Neural cell (in vitro differentiated cells): ENCODE results near the gene HSD17B13. TPM values are rescaled to one million over a fixed set of nuclear protein-coding genes. Genes with fewer than 3 reads are reported as not detected.

Experiments used
- H2AFZ ChIP-seq: fragments of 200-600, 300-800 bp; sonication (generic), shearing (Covaris generic); 2 replicates; pipeline ENCODE4 v1.6.0; 2014; ENCODE audit warnings: low read depth, mild to moderate bottlenecking, antibody characterized with exemption, low read length, moderate library complexity
- H3F3A ChIP-seq: fragments of 200-600 bp; shearing (Covaris generic); 2 replicates; pipeline ENCODE4 v1.6.1; 2016; ENCODE audit warnings: mild to moderate bottlenecking, moderate library complexity, mixed read lengths, antibody characterized with exemption, low read length; ENCODE audit not compliant: insufficient read depth, poor library complexity, severe bottlenecking
- H3K27ac ChIP-seq: fragments of 200-600, 300-800 bp; sonication (generic), shearing (Covaris generic); 2 replicates; pipeline ENCODE4 v1.5.1; 2014; ENCODE audit warnings: mild to moderate bottlenecking, low read length, moderate library complexity
- H3K27me3 ChIP-seq: fragments of 300-800, 200-600 bp; sonication (generic), shearing (Covaris generic); 2 replicates; pipeline ENCODE4 v1.6.0; 2014; ENCODE audit warnings: mild to moderate bottlenecking, low read depth, low read length, moderate library complexity; ENCODE audit not compliant: insufficient read depth
- H3K36me3 ChIP-seq: fragments of 300-800, 200-600 bp; sonication (generic), shearing (Covaris generic); 2 replicates; pipeline ENCODE4 v1.5.1; 2014; ENCODE audit warnings: mild to moderate bottlenecking, antibody characterized with exemption, low read length, moderate library complexity; ENCODE audit not compliant: insufficient read depth
- H3K4me2 ChIP-seq: fragments of 300-800, 200-600 bp; sonication (generic), shearing (Covaris generic); 2 replicates; pipeline ENCODE4 v1.6.0; 2014; ENCODE audit warnings: mild to moderate bottlenecking, low read length
- H3K4me3 ChIP-seq: fragments of 300-800, 200-600 bp; sonication (generic), shearing (Covaris generic); 2 replicates; pipeline ENCODE4 v1.5.1; 2014; ENCODE audit warnings: mild to moderate bottlenecking, low read length, moderate library complexity
- H3K79me2 ChIP-seq: fragments of 200-600 bp; shearing (Covaris generic); replicated peaks from 2 replicates; pipeline ENCODE4 v1.6.0; 2014; ENCODE audit warnings: mild to moderate bottlenecking, low read length, moderate library complexity; ENCODE audit not compliant: insufficient read depth
- H3K9ac ChIP-seq: fragments of 300-800, 200-600 bp; sonication (generic), shearing (Covaris generic); 2 replicates; pipeline ENCODE4 v1.6.1; 2016; ENCODE audit warnings: mild to moderate bottlenecking, low read length, mixed read lengths
- H3K9me2 ChIP-seq: fragments of 200-600 bp; shearing (Covaris generic); 2 replicates; pipeline ENCODE4 v1.6.1; 2016; ENCODE audit warnings: mild to moderate bottlenecking, low read length, mixed read lengths; ENCODE audit not compliant: insufficient read depth
- H3K9me3 ChIP-seq: fragments of 200-600, 300-800 bp; sonication (generic), shearing (Covaris generic); 2 replicates; pipeline ENCODE4 v1.6.1; 2016; ENCODE audit warnings: mild to moderate bottlenecking, mixed run types, low read length, moderate library complexity, mixed read lengths
- H4K20me1 ChIP-seq: fragments of 200-600 bp; shearing (Covaris generic); 2 replicates; pipeline ENCODE4 v1.6.1; 2016; ENCODE audit warnings: mild to moderate bottlenecking, mixed run types; ENCODE audit not compliant: insufficient read depth
- CTCF ChIP-seq: fragments of 450-650 bp; IDR thresholded peaks from 2 replicates; pipeline ENCODE4 v1.5.1; 2014; ENCODE audit warnings: antibody characterized with exemption, mild to moderate bottlenecking, moderate library complexity; ENCODE audit not compliant: poor library complexity, severe bottlenecking
- EP300 ChIP-seq: fragments of 450-650 bp; conservative IDR thresholded peaks from 2 replicates; pipeline ENCODE4 v1.6.1; 2014; ENCODE audit warnings: antibody characterized with exemption, mild to moderate bottlenecking, moderate library complexity; ENCODE audit not compliant: poor library complexity, severe bottlenecking
- EZH2 ChIP-seq: fragments of 200-600, 300-800 bp; shearing (Covaris generic), sonication (generic); IDR thresholded peaks from 2 replicates; pipeline ENCODE4 v1.6.1; 2014; ENCODE audit warnings: antibody characterized with exemption, low read length, borderline replicate concordance, mild to moderate bottlenecking; ENCODE audit not compliant: insufficient read depth, poor library complexity, severe bottlenecking
- MXI1 ChIP-seq: fragments of 450-650 bp; conservative IDR thresholded peaks from 2 replicates; pipeline ENCODE4 v1.6.1; 2014; ENCODE audit warnings: antibody characterized with exemption, mild to moderate bottlenecking; ENCODE audit not compliant: poor library complexity, severe bottlenecking
- POLR2AphosphoS5 ChIP-seq: IDR thresholded peaks from 2 replicates; pipeline ENCODE4 v1.6.1; 2012
- RAD21 ChIP-seq: fragments of 450-650 bp; conservative IDR thresholded peaks from 2 replicates; pipeline ENCODE4 v1.6.1; 2014; ENCODE audit warnings: antibody characterized with exemption, mild to moderate bottlenecking, moderate library complexity
- SMC3 ChIP-seq: fragments of 450-650 bp; conservative IDR thresholded peaks from 2 replicates; pipeline ENCODE4 v1.6.1; 2014; ENCODE audit warnings: antibody characterized with exemption, mild to moderate bottlenecking, moderate library complexity; ENCODE audit not compliant: poor library complexity
- TAF1 ChIP-seq: IDR thresholded peaks from 2 replicates; pipeline ENCODE4 v1.6.1; 2012; ENCODE audit warnings: low read depth
- polyA plus RNA-seq: library from polyadenylated mRNA; depleted of rRNA; stranded (reverse); fragments of >200 nt; gene quantifications from 2 replicates; pipeline ENCODE4 v1.2.3, GENCODE V29; 2014
- TF ChIP-seq, protein P1 (sequence below): IDR thresholded peaks from 2 replicates; pipeline ENCODE4 v1.6.1; 2012; ENCODE audit warnings: borderline replicate concordance

Gene HSD17B13
- polyA plus RNA-seq, 1 donor from 2014 or later, result not detected

DNA sequence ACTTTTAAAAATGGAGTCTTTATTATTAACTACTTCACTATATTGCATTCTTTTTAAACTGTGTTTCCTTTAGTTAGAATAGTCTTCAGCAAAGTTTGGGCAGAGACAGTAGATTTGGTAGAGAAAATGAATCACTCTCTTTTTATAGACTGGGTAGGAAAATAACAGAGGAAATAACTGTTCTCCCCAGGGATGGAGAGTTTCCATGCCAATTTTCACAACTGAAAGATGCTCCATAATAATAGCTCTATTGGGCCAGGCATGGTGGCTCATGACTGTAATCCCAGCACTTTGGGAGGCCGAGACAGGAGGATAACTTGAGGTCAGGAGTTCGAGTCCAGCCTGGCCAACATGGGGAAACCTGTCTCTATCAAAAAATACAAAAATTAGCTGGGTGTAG, 13.1 kb downstream of the HSD17B13 start:
- Histone ChIP-seq H3K36me3 (no peaks in the 10 kb centered on the region), H3K27me3 (no peaks in the 10 kb centered on the region), H3F3A (no peaks in the 10 kb centered on the region), H2AFZ (no peak overlapping the region), H3K4me3 (no peak overlapping the region), H3K27ac (no peak overlapping the region), H3K9me2 (no peaks in the 10 kb centered on the region), H3K9ac (no peak overlapping the region), H3K79me2 (no peaks in the 10 kb centered on the region), H3K9me3 (no peaks in the 10 kb centered on the region), H3K4me2 (no peak overlapping the region), H4K20me1 (no peaks in the 10 kb centered on the region)
- no peak for TF ChIP-seq TAF1
- no peak for TF ChIP-seq EP300
- TF ChIP-seq SMC3, result no peak
- TF ChIP-seq, protein P1, sequence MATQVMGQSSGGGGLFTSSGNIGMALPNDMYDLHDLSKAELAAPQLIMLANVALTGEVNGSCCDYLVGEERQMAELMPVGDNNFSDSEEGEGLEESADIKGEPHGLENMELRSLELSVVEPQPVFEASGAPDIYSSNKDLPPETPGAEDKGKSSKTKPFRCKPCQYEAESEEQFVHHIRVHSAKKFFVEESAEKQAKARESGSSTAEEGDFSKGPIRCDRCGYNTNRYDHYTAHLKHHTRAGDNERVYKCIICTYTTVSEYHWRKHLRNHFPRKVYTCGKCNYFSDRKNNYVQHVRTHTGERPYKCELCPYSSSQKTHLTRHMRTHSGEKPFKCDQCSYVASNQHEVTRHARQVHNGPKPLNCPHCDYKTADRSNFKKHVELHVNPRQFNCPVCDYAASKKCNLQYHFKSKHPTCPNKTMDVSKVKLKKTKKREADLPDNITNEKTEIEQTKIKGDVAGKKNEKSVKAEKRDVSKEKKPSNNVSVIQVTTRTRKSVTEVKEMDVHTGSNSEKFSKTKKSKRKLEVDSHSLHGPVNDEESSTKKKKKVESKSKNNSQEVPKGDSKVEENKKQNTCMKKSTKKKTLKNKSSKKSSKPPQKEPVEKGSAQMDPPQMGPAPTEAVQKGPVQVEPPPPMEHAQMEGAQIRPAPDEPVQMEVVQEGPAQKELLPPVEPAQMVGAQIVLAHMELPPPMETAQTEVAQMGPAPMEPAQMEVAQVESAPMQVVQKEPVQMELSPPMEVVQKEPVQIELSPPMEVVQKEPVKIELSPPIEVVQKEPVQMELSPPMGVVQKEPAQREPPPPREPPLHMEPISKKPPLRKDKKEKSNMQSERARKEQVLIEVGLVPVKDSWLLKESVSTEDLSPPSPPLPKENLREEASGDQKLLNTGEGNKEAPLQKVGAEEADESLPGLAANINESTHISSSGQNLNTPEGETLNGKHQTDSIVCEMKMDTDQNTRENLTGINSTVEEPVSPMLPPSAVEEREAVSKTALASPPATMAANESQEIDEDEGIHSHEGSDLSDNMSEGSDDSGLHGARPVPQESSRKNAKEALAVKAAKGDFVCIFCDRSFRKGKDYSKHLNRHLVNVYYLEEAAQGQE, result no peak
- no peak for TF ChIP-seq MXI1
- no peak for TF ChIP-seq RAD21
- TF ChIP-seq CTCF, result no peak
- TF ChIP-seq EZH2, result no peak
- TF ChIP-seq POLR2AphosphoS5, result no peak

DNA sequence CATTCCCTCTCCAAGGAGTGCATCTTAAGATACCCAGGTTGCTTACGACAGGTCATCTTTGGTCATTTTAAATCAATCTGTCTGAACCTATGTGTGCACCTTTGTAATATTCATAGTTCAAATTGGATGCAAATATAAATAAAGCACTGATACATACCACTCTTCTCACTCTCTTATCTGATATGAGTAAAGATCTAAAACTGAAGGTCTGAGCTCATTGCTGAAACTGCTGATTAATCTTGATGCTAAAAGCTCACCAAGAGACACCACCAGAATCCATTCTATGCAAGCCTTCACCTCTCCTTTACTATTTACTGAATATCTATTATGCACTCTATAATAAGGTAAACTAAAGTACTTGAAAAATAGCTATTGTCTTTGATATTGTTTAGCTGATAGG, 16.6 kb downstream of the HSD17B13 start:
- Histone ChIP-seq H3K27me3 (no peaks in the 10 kb centered on the region), H3K9ac (no peak overlapping the region), H3K36me3 (no peaks in the 10 kb centered on the region), H3K4me3 (no peak overlapping the region), H2AFZ (no peak overlapping the region), H3K79me2 (no peaks in the 10 kb centered on the region), H4K20me1 (no peaks in the 10 kb centered on the region), H3K9me2 (no peaks in the 10 kb centered on the region), H3K4me2 (no peak overlapping the region), H3F3A (no peaks in the 10 kb centered on the region), H3K9me3 (no peaks in the 10 kb centered on the region), H3K27ac (no peak overlapping the region)
- TF ChIP-seq POLR2AphosphoS5, result no peak
- no peak for TF ChIP-seq MXI1
- TF ChIP-seq, protein P1, result no peak
- TF ChIP-seq EP300, result no peak
